Body of pancreas (tissue), 4 donors: Measurements from ENCODE around the gene PDZD2. TPM values are rescaled to one million over a fixed set of nuclear protein-coding genes. Genes with fewer than 3 reads are reported as not detected.

Source experiments
- ATAC-seq: fragments of 150-250 bp; one replicate; pipeline ENCODE4 v1.9.1; 2016
- DNase-seq, 4 donors: peaks; one replicate each; pipeline ENCODE4 v3.0.0-alpha.2; 2019
- H3K27ac ChIP-seq, 4 donors: fragments of 200-600 bp; sonication (generic); 1 replicate in 3 of 4; 2 replicates in 1 of 4; pipeline versions ENCODE4 v1.5.1 to v1.6.1; 2016 to 2019; ENCODE audit warnings: mild to moderate bottlenecking in 1 of 4, mixed read lengths in 1 of 4, moderate library complexity in 1 of 4
- H3K27me3 ChIP-seq, 2 donors: fragments of 200-600 bp; sonication (generic); one replicate each; pipeline ENCODE4 v1.6.0; 2016; ENCODE audit warnings: mild to moderate bottlenecking in 1 of 2
- H3K36me3 ChIP-seq, 2 donors: fragments of 200-600 bp; sonication (generic); replicated peaks in 1 of 2; 2 replicates each; pipeline ENCODE4 v1.5.1; 2016; ENCODE audit warnings: low read depth in 2 of 2; ENCODE audit not compliant: insufficient read depth in 1 of 2
- H3K4me1 ChIP-seq: fragments of 200-600 bp; sonication (generic); one replicate; pipeline ENCODE4 v1.6.0; 2016
- H3K4me3 ChIP-seq, 2 donors: fragments of 200-600 bp; sonication (generic); 1 replicate in 1 of 2; 2 replicates in 1 of 2; pipeline ENCODE4 v1.5.1; 2016 to 2019
- H3K9me3 ChIP-seq, 3 donors: fragments of 200-600 bp; sonication (generic); 1 replicate in 2 of 3; 2 replicates in 1 of 3; pipeline ENCODE4 v1.5.1; 2016
- POLR2A ChIP-seq, 3 donors: fragments of 450-650 bp; IDR thresholded peaks; one replicate each; pipeline ENCODE4 v1.6.1; 2016; ENCODE audit warnings: antibody characterized with exemption in 3 of 3, mild to moderate bottlenecking in 2 of 3
- WGBS, 2 donors: methylation state at CpG; one replicate each; pipeline ENCODE4 v1.1.5; 2017; 5-methylcytosine and 5-hydroxymethylcytosine counted together
- intact Hi-C: fragments of 100-400 bp; cut with DNase I; formaldehyde crosslinking; loops from one replicate; pipeline ENCODE4 v1.15.1; 2023
- total RNA-seq, 2 donors: library from RNA; depleted of rRNA; stranded (reverse); fragments of >200 nt; gene quantifications; one replicate each; pipeline ENCODE4 v1.1.0, GENCODE V29; 2016
- TF ChIP-seq, protein P1 (sequence below), 7 experiments: fragments of 450-650 bp in 4 of 7; fragments of 200-600 bp in 3 of 7; sonication (generic) in 3 of 7; IDR thresholded peaks; one replicate each; pipeline ENCODE4 v1.5.1; 2016 to 2019; ENCODE audit warnings: antibody characterized with exemption in 7 of 7

PDZD2 gene
- total RNA-seq, 2 donors from 2014 or later = 3.9 to 12.9 TPM

DNA sequence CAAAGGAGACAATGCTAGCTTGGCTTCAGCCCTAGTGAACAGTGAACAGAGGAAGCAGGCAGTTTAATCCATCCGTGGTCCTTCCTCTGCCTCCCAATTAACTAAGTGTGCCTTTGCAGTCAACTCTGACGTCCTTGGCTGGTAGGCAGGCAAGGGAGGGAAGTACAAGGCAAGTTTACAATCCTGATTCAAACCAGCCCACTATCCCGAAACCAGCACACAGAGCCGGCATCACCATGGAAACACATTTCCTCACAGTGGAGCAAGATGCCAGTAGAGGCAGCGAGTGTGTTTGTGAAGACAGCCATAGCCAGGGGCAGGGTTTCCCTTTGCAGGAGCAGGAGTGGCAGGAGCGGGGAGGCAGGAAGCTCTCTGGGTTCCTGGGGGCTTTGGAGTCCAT lies 461.3 kb downstream of the PDZD2 start:
- Histone ChIP-seq H3K4me1 (no peaks in the 10 kb centered on the region), H3K27me3 (no peaks in the 10 kb centered on the region), H3K4me3 (no peak overlapping the region), H3K27ac (no peak overlapping the region), H3K36me3 (peaks cover 14 to 28% of the 10 kb centered on the region in 2 donors), H3K9me3 (no peaks in the 10 kb centered on the region)
- WGBS, 2 donors = 89 to 93% methylated on average over 5 to 6 of the region's 6 CpGs
- DNase-seq (no peak), ATAC-seq (no peak)
- TF ChIP-seq POLR2A (IDR thresholded peaks at IDR 0.05) = no peak
- TF ChIP-seq, protein P1, sequence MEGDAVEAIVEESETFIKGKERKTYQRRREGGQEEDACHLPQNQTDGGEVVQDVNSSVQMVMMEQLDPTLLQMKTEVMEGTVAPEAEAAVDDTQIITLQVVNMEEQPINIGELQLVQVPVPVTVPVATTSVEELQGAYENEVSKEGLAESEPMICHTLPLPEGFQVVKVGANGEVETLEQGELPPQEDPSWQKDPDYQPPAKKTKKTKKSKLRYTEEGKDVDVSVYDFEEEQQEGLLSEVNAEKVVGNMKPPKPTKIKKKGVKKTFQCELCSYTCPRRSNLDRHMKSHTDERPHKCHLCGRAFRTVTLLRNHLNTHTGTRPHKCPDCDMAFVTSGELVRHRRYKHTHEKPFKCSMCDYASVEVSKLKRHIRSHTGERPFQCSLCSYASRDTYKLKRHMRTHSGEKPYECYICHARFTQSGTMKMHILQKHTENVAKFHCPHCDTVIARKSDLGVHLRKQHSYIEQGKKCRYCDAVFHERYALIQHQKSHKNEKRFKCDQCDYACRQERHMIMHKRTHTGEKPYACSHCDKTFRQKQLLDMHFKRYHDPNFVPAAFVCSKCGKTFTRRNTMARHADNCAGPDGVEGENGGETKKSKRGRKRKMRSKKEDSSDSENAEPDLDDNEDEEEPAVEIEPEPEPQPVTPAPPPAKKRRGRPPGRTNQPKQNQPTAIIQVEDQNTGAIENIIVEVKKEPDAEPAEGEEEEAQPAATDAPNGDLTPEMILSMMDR (IDR thresholded peaks at IDR 0.05) = no peak
- intact Hi-C loops = no loop called here

DNA sequence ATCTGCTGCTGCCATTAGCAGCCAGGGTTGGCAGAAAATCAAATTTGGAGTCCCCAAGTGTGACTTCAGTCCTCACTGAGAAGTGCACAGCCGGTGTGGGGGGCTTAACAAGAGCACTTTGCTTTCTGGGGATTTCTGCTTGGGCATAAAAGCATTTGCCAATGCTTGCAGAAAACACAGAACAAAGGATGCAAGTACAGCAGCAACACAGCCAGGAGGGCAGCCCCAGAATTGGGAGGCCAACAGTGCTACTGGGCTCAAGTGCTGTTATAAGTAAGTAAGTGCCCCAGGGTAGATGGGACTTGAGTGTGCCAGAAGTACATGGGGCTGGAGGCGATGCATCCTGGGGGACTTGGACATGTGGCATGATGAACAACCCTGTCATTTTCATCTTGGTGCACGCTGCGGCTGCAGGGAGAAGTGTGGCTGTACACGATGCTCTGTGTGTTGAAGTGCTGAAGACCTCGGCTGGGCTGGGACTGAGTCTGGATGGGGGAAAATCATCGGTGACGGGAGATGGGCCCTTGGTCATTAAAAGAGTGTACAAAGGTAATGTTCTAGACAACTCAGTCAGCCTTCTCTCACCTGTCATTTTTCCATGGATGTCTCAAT lies 461.9 kb downstream of the PDZD2 start:
- DNase-seq (no peak), ATAC-seq (no peak)
- H3K27ac ChIP-seq = no peak overlapping the region
- WGBS, 2 donors = 94 to 95% methylated on average over 8 of the region's 8 CpGs
- H3K36me3 ChIP-seq = peaks cover 14 to 28% of the 10 kb centered on the region in 2 donors
- no peaks in the 10 kb centered on the region for H3K27me3 ChIP-seq
- H3K9me3 ChIP-seq = no peaks in the 10 kb centered on the region
- intact Hi-C loops = no loop called here
- H3K4me1 ChIP-seq = no peaks in the 10 kb centered on the region
- TF ChIP-seq POLR2A (IDR thresholded peaks at IDR 0.05) = no peak
- TF ChIP-seq, protein P1 (IDR thresholded peaks at IDR 0.05) = no peak
- H3K4me3 ChIP-seq = no peak overlapping the region

DNA sequence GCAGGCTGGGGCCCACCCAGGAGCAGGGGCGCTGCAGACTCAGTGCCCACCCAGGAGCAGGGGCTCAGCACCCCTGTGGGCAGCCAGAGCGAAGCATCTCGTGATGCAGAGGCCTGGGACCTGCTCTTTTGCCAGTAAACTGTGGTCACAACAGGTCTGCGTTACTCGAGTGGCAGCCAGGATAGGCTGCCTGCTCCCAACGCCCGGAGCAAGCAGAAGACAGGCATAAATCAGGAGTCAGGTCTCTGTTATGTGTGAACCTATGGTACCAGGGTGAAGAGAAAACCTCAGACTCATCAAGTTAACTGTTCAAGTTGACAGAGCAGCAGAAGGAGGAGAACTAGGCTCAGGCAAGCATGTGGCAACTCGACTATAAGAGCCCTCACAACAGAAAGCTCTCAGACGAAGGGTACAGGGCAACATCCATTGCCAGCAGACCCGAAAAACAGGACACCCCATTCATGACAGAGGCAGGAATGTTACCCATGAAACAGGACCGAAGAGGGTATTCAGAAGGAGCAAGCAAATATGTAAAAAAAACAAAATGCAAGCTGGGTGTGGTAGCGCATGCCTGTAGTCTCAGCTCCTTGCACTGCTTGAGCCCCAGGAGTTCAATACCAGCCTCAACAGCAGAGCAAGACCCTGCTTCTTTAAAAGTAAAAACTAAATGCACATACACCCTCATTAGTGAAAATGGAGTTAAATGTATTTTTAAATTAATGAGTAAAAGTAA lies 463.5 kb downstream of the PDZD2 start:
- intact Hi-C loops = no loop called here
- 85 to 90% methylated on average over 10 to 12 of the region's 12 CpGs for WGBS, 2 donors
- Histone ChIP-seq H3K36me3 (peaks cover 14 to 30% of the 10 kb centered on the region in 2 donors), H3K27me3 (no peaks in the 10 kb centered on the region), H3K4me3 (no peak overlapping the region), H3K27ac (no peak overlapping the region), H3K9me3 (no peaks in the 10 kb centered on the region), H3K4me1 (no peaks in the 10 kb centered on the region)
- DNase-seq = no peak
- no peak for ATAC-seq
- TF ChIP-seq POLR2A (IDR thresholded peaks at IDR 0.05) = no peak
- TF ChIP-seq, protein P1 (IDR thresholded peaks at IDR 0.05) = no peak

DNA sequence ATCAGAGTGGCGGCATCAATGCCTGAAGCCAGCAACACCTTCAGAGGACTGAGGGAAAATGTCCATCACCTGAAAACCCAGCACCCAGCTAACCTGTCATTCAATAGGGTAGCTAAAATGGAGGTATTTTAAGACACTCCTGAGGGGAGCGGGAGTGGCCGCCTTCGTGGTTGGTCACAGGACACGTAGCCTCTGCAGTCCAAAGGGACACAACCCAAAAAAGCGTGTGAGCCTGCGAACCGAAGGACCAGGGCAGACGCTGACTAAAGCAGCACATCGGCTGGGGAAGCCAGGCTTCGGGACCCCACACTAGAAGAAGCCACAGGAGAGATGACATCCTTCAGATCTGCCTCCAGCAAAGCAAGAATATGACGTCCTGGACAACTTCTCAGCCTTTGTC lies 464.6 kb downstream of the PDZD2 start:
- TF ChIP-seq, protein P1 (IDR thresholded peaks at IDR 0.05) = no peak
- TF ChIP-seq POLR2A (IDR thresholded peaks at IDR 0.05) = no peak
- peaks cover 14 to 30% of the 10 kb centered on the region in 2 donors for H3K36me3 ChIP-seq
- DNase-seq (no peak), ATAC-seq (no peak)
- 95 to 96% methylated on average over 12 of the region's 12 CpGs for WGBS, 2 donors
- no peak overlapping the region for H3K27ac ChIP-seq
- no peaks in the 10 kb centered on the region for H3K4me1 ChIP-seq
- no peaks in the 10 kb centered on the region for H3K9me3 ChIP-seq
- intact Hi-C loops = no loop called here
- no peaks in the 10 kb centered on the region for H3K27me3 ChIP-seq
- no peak overlapping the region for H3K4me3 ChIP-seq
